Left cardiac atrium (tissue), 4 donors: Measurements from ENCODE around the gene COL18A1. TPM values are rescaled to one million over a fixed set of nuclear protein-coding genes. Genes with fewer than 3 reads are reported as not detected.
"Not testable (repeated sequence)": the region's sequence is repeated elsewhere in the genome, so short reads cannot be mapped to it uniquely, and the experiment has no call there.

Source experiments
- ATAC-seq, 2 donors: fragments of 200-7000 bp; cut with Tn5 transposase; one replicate each; pipeline ENCODE4 v1.9.1; 2020; ENCODE audit warnings: mild to moderate bottlenecking in 2 of 2, moderate library complexity in 2 of 2
- DNase-seq: peaks from one replicate; pipeline ENCODE4 v3.0.0-alpha.2; 2020
- intact Hi-C, 2 donors: fragments of 100-400 bp; cut with DNase I; formaldehyde crosslinking; loops; one replicate each; pipeline versions ENCODE4 v1.14.1 to v1.15.1; 2022 to 2023
- total RNA-seq, 2 donors: library from RNA; stranded (reverse); fragmentation: NEBNext Ultra II Directional; extraction: Animal tissue kit (Norgen Biotek cat#: 25700); gene quantifications; one replicate each; pipeline ENCODE4 v1.2.1, GENCODE V29; 2021
- donor health status: DM: no; HTN: yes; CAD: no.
- donor health status: DM: no; HTN: yes; CAD: no; lungs with severe emphysema.
- donor health status: DM: yes; HTN: yes; CAD: no.
- donor health status: Dilated cardiomyopathy.

COL18A1 gene
- total RNA-seq, 2 donors from 2014 or later: 53.4 to 104 TPM

DNA sequence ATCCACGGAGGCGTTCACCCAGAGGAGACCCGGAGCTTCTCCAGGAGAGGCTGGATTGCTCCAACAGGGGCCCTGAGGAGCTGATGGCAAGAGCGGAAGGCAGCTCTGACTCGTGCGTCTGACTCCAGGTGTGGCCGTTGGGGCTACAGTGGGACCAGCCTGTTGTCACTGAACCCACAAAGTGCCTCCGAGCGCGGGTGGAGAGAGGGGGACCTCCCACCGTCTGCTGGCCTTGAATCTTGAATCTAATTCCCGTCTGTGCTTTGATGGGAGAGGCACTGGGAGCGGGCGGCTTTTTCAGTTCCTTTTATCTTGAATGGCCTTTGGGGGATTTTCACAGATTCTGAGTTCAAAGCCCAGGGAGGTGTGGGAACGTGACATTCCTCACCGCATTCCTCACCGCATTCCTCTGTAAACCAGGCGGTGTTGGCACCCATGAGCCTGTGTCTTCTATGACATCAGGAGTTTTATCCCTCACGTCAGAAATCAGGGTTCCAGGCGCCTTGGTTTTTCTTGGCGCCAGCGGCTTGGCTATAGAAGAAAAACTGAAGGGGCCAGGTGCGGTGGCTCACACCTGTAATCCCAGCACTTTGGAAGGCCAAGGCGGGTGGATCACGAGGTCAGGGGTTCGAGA lies 39.2 kb upstream of the COL18A1 start:
- no peak for ATAC-seq
- no peak for DNase-seq
- intact Hi-C loops: no loop called here

DNA sequence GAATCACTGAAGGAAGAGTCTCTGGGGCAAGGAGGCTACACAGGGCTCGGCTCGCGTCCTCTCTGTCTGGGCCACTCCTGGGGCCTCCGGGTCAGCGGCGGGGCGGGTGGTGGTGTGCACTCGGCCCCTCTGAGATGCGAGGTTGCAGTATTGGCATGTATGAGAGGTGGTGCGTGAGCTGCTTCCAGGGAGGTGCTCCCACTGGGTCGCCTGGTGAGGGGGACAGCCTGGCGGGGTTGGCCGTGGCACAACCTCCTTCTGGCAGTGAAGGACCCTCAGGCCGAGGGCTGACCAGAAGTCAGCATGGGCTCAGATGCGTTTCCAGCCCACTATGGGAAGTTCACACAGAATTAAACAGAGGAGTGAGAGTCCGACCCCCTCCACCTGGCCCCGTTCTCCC lies 38.5 kb upstream of the COL18A1 start:
- intact Hi-C loops: no loop called here
- DNase-seq (no peak), ATAC-seq (no peak)

DNA sequence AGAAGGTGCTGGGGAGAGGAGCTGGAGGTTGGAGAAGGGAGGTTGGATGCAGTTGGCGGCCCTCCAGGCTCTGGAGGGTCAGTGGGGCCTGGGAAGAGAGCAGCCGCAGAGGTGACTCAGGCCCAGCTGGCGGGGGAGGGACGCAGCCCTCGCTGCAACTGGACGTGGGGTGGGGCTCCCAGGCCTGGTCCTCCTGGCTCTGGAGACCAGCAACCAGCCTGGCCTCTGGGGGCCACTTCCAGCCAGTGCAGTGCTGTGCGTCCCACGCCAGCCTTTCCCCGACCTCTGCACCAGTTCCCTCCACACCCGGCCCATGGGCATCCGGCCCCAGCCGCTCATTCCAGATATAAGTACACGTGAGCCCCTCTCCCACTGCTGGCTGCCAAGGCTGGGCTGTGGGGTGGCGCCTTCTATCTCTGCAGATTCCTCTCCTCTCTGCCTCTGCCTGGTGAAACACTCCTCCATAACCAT lies 38.0 kb upstream of the COL18A1 start:
- ATAC-seq (peak; percentile 48 to 64), DNase-seq (peak; percentile 87)
- intact Hi-C loops: no loop called here

DNA sequence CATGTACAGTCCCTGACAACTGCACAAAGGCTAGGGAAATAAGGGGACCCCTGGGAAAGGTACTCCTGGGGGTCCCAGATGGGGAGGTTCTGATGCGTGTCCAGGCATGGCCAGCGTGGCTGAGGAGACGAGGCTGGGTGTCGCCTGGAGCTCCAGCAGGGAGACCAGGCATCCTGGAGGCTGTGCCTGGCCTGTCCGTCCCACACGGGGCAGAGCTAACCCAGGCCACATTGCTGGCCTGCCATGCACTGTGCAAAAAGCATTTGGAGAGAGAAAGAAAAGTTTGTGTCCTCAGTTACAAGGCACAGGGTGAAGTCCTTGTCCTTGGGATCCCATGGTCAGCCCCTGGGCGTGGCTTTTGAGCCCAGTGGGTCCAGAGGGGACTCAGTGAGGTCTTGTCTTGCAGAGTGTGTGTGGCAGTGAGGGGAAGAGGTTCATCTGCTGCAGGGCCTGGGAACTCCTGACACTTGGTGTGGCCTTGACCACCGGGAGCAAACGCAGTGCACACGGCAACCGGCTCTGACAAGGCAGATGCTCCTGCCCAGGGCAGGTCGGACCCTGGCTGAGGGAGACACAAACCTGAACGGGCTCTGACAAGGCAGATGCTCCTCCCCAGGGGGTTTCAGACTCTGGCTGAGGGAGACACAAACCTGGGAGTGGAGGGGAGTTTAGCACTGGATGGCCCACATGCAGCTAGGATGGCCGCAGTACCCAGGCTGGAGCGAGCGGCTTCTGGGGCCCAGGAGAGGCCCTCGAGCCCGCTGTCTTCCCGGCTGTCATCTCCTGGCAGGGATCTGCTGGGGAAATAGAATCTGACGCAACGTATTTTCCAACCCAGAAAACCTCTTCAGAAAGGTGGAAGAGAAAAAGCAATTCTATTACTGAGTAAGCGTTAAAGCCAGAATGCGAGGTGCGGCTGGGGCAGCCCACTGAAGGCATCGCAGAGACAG lies 37.3 kb upstream of the COL18A1 start:
- DNase-seq (no peak), ATAC-seq (no peak)
- intact Hi-C loops: no loop called here

DNA sequence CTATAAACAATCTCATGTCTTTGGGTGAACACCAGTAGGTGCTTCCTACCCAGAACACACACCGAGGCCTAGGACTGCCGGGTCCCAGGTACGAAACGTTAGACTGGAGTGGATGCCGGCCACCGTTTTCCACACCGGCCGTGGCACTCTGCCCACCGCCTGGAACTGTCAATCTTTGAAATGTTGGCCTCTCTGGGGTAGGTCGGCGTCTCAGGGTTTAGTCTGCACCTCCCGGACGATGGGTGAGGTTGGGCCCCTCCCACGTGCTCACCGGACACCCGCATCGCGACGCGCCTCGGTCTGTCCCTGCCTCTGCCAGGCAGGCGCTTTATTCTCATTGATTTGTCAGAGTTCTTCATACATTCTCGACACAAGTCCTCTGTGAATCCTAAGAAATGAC lies 35.9 kb upstream of the COL18A1 start:
- intact Hi-C loops, DNase-seq, ATAC-seq: not testable (repeated sequence)

DNA sequence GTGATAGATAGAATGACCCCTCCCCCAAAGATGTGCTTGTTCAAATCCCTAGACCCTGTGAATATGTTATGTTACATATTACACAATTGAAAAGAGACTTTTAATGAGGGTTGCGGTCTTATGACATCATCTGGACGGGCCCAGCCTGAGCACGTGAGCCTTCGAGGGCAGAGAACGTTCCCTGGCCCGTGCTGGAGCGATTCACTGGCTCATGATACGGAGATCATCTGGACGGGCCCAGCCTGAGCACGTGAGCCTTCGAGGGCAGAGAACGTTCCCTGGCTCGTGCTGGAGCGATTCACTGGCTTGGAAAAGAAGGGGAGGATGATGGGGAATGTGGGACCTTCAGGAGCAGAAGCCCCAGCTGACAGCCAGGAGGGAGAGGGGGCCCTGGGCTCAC lies 34.4 kb upstream of the COL18A1 start:
- intact Hi-C loops: no loop called here
- ATAC-seq (no peak), DNase-seq (no peak)

DNA sequence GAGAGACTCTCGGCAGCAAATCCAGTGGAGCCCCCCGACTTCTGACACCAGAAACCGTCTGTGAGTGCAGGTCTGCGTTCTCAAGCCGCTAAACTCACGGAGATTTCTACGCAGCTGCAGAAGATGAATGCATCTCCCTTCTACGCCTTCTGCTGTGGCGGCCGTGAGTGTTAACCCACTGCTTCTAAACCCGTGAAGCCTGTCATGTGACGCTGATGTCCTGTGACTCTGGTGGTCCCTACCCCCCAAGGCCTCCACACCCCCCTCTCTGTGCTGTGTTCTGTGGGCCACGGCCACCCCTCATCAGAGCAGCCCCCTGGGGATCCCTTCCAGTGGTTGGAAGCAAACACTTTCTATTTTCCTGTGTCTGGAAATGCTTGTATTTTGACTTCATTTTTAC lies 33.9 kb upstream of the COL18A1 start:
- DNase-seq (no peak), ATAC-seq (no peak)
- intact Hi-C loops: no loop called here

DNA sequence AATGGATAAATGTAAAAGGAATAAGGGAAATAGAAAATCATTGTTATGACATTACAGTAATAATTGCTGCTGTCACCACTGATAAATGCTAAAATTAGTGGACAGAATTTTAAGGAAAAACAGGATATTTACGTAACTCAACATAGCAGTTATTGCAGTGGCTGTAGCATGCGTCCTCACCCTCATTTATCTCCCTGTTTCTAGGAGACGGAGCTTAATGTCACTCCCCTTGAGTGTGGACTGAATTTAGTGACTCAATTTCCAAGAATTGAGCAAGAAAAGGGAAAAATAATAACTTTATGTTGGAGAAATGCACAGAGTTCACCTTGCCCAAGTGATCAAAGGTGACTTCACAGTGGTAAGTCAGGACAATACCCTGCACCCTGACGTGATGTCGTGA lies 33.3 kb upstream of the COL18A1 start:
- intact Hi-C loops: no loop called here
- ATAC-seq: no peak

DNA sequence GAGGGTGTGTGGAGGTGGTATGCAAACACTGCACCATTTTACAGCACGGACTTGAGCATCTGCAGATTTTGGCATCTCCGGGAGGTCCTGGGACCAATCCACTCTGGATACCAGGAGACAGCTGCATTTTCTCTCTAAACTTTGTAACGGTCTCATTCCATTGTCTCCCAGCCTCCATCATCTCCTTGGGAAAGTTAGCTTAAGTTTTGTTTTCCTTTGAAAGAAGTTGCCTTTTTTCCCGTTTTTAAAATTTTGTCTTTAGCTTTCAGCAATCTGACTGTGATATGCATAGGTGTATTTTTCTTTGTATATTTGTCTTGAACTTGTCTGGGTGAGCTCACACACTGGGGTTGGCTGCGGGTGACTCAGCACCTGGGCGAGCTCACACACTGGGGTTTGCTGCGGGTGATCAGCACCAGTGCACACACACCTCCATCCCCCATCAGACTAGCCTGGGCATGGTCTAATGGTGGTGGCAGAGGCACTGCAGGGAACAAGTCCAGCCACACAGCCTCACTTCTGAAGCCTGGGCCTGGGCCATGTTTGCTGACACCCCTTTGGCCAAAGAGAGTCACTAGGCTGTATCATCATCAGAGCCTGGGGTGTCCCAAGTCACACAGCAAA lies 32.1 kb upstream of the COL18A1 start:
- intact Hi-C loops: no loop called here
- ATAC-seq: no peak
- no peak for DNase-seq

More for the DNA sequence above, 33.3 kb upstream of the COL18A1 start:
- DNase-seq: no peak

DNA sequence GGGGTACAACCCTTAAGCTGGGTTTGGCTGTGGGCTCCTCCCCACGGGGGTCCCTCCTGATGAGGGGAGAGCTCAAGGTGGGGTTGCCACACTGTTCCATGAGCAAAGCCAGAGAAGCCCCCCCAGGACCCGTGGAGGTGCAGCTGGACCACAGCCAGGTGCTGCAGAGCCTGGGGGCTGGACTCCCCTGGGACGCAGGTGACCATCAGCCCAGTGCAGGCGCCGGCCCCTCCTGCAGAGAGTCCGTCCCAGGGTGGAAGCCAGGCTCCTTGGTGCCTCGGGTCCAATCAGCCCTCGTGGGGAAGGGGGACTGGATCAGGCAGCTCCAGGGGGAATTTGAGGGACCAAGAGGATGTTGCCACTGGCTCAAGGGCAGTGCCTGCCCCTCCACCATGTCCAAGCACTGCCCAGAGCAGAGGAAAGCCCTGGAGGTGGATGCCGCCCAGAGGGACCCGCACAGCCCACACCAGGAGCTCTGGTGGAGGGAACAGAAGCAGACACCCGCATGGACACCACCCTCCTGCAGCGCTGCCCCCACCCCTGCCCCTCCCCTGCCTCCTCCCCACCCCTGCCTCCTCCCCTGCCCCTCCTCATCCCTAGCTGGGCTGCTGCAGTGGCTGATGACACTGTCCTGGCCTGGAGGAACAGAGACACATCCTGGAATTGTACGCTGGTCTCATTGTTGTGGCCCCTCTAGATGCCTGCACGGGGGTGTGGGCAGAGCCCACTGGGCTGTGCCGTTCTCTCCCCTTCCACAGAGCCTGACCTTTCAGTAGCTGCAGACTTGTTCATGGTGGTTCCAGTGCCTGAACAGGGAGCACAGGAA lies 30.8 kb upstream of the COL18A1 start:
- intact Hi-C loops: no loop called here
- ATAC-seq: peak; percentile 3 to 33
- peak; percentile 19 for DNase-seq

DNA sequence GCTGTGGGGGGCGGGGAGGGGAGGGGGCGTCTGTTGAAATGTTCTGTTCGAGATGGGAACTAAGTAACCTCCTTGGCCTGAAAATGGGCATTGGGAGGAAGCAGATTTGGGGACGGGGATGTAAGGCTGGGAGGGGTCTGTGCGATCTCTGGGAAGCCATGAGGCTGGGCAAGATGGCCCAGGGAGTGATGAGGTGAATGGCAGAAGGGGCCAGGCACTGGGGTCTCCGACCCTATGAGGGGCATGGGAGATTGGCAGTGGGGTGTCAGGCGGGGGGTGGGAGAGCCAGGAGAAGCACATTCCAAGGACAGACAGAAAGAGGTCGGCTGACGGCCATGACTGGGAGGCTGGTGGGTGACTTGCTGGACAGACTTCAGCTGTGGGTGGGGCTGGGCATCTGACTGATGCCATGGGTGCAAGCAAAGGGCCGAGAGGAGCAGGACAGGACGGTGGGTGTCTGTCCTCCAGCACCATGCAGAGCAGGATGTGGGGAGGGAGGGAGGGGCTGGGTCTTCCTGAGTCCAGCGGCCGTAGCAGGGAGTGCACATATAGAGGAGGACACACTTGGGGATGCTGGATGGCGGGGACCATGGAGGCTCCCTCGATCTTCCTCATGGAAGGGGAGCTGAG lies 30.0 kb upstream of the COL18A1 start:
- DNase-seq (no peak), ATAC-seq (no peak)
- intact Hi-C loops: no loop called here

DNA sequence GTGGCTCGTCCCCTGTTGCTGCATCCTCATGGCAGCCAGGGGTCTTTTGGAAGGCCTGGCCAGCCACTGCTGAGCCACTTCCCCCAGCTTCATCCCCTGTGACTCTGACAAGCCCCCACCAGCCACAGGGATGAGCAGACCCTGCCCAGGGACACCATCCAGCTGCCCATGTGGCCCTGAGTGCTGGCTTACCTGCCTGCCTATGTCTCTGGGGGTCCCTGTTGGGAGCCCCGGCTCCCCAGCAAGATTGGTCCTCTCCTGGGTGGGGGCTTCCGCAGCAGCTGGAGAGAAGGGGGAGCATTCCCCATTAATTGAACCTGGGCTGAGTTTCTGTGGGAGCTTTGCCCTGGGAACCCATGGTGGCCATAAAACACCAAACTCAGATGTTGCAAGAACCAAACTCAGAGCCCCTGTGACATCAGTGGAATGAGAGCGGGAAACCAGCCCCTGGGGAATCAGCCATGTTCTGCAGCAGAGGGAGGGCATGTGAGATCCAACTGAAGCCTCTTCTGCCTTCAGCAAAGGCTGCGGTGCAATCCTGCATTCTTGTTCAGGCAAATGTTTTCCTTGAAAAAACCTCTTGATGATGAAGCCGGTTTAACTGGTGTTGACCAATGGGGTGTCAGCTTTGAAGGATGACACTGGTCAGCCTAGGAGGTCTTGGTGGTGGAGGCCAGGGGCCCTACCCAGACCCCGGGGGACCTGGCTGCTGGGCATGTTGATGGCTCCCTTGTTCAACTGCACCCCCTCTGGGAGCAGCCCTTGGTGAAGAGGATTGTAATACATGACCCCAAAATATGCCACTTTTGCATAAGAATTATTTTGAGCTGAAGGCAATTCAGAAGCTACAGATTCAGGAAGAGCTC lies 28.3 kb upstream of the COL18A1 start:
- DNase-seq (no peak), ATAC-seq (no peak)
- intact Hi-C loops: no loop called here

DNA sequence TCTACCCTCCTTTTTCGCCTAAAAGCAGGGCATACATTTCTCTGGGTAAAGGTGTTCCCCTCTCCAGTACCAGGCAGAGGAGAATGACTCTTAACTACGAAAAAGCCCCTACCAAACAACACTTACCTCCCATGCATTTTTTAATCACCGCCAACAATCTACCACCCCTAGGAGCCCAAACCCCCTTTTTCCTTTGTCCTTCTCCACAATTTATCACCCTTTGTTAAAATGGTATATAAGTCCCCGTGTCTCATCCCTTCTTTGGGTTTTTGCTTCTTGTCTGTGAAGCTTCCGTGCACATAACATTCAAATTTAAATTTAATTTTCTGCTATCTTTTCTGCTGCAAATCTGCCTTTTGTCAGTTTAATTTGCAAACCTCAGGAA lies 27.6 kb upstream of the COL18A1 start:
- intact Hi-C loops: no loop called here
- no peak for ATAC-seq
- no peak for DNase-seq

DNA sequence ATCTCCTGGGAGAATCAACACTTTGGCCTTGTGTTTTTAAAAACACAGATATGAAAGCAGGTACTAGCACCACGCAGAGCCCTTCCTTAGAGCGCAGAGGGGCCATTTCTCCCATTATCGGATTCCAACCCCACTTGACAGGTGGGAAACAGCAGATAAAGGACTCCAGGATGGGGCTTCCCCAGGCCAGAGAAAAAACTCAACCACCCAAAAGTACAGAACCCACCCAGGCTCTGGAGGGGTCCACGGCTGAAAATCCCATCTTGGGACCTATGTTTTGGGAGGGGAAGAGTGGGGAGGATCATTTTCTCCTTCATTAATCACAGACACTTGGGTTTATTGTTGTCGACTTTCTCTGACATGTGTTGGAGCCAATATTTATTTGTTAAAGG lies 27.1 kb upstream of the COL18A1 start:
- intact Hi-C loops: no loop called here
- ATAC-seq (no peak), DNase-seq (no peak)

DNA sequence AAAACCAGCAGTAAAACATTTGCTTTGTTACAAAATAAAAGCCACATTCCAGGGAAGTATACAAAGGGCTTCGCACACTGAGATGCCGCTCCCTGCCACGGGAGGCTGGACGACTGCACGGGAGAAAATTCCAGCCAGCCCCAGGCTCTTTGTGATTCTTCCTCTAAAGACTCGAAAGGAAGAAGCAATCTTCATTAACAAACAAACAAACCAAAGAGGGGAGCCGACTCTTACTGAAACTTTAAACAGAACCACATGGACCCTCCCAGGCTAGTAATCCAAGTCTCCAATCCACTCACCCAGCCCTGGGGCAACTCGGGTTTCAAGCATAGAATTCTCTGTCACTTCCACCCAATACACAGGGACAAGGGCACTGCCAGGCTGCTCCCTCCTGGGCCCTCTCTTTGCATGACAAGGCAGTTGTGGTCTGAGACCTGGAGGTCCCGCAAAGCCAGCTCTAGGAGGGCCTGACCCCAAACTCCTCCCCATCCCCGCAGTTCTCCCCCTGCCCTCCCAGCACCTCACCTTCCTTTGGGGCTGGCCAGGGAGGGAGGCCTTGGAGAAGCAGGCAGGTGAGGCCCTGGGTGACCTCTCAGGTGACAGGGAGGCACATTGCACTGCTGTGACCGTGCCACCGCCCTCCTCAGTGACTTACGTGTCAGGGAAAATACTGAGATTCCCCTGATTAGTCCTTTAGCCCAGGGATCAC lies 26.6 kb upstream of the COL18A1 start:
- intact Hi-C loops: no loop called here
- ATAC-seq (no peak), DNase-seq (no peak)

DNA sequence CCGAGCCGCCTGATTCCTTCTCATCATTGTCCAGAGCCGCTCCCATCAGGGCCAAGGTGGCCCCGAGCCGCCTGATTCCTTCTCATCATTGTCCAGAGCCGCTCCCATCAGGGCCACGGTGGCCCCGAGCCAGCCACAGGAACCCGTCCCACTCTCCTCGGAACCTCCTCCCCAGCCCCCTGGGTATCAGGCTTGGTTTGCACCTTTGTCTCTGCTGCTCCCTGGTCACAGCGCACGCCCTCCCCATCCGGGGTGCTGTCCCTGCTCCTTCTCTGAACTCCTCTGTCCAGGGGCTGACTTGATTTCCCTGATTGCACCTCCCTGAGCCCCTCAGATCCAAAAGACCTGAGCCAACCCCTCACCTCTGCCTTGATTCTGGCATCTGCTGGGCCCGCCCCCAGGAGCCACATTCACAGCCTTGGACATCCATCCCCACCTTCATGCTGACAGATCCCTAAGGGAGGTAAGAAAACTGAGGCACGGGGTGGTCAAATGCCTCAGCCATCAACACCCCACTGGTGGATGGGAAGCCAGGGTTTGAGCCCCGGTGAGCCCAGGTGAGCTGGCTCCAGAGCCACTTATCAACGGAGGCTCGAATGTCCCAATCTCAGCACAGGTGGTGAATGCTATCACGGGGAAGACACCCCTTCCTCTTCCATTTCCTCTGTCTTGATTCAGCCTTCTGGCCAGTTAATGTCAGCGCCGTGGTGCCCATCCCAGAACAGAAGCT lies 25.6 kb upstream of the COL18A1 start:
- intact Hi-C loops: no loop called here
- ATAC-seq (no peak), DNase-seq (peak; percentile 16)

DNA sequence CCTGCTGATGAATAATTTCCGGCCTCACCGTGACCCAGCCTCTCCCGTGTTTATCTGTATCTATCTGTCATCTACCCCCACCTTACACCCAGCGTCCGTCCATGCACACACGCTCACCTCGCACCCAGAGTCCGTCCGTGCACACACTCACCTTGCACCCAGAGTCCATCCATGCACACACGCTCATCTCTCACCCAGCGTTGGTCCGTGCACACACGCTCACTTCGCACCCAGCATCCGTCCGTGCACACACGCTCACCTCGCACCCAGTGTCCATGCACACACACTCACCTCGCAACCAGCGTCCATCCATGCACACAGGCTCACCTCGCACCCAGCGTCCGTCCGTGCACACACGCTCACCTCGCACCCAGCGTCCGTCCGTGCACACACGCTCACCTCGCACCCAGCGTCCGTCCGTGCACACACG lies 25.0 kb upstream of the COL18A1 start:
- no peak for ATAC-seq
- intact Hi-C loops: no loop called here
- DNase-seq: no peak
